Nephron progenitor cell (in vitro differentiated cells): Measurements from ENCODE around the gene DGKI.

Source experiments
- DNase-seq: peaks from one replicate; pipeline ENCODE4 v3.0.0; 2021
- H3K27ac Mint-ChIP-seq: 2 replicates; pipeline ENCODE4 v1.8.0; 2021; ENCODE audit warnings: mild to moderate bottlenecking, moderate library complexity, mixed read lengths
- H3K27me3 Mint-ChIP-seq: 2 replicates; pipeline ENCODE4 v1.8.0; 2021; ENCODE audit warnings: mild to moderate bottlenecking, low read depth, mixed read lengths; ENCODE audit not compliant: poor library complexity
- H3K36me3 Mint-ChIP-seq: 2 replicates; pipeline ENCODE4 v1.8.0; 2021; ENCODE audit warnings: low read depth, mixed read lengths
- H3K4me1 Mint-ChIP-seq: 2 replicates; pipeline ENCODE4 v1.8.0; 2021; ENCODE audit warnings: mixed read lengths
- H3K4me3 Mint-ChIP-seq: 2 replicates; pipeline ENCODE4 v1.8.0; 2021; ENCODE audit warnings: mild to moderate bottlenecking, moderate library complexity, mixed read lengths
- H3K9me3 Mint-ChIP-seq: 2 replicates; pipeline ENCODE4 v1.8.0; 2021; ENCODE audit warnings: mild to moderate bottlenecking, moderate library complexity, mixed read lengths
- CTCF ChIP-seq: fragments of 200-600 bp; sonication (generic); IDR thresholded peaks from 2 replicates; pipeline ENCODE4 v1.5.0; 2021; ENCODE audit warnings: antibody characterized with exemption

DGKI gene

DNA sequence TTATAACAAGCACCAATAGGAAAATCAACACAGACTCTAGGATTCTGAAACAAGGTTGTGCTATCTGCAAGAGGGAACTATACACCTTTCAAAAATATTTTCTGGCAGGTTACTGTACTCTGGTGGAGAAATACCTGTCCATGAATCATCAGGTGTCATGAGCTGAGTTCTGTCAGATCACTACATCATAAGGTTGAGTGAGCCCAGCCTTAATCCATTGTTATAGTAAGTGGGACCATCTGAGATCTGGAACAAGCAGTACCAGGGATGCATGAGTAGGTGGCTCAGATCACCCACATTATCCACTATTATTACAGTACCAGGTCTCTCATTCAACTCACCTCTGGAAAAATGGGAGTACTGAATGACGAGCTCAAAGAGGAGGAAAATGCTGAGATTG lies 212.4 kb downstream of the DGKI start:
- Mint-ChIP-seq H3K9me3 (no peaks in the 10 kb centered on the region), H3K27ac (no peak overlapping the region), H3K4me3 (no peak overlapping the region), H3K27me3 (peaks cover 4% of the 10 kb centered on the region), H3K4me1 (no peaks in the 10 kb centered on the region), H3K36me3 (no peaks in the 10 kb centered on the region)
- no peak for TF ChIP-seq CTCF
- no peak for DNase-seq

DNA sequence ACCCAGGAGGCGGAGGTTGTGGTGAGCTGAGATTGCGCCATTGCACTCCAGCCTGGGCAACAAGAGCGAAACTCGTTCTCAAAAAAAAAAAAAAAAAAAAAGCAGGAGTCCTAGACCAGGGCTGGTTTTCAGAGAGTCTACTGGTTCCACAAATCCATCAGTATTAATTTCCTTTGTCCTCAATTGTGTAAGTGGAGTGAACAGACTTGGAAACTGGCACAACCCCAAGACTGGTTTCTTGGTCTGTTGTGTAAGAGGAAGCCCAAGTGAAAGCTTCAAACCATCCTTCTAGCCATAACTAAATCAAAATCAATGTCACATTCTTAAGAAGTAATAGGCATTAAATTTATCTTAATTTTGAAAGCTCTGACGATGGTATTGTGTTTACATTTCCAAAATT lies 213.6 kb downstream of the DGKI start:
- H3K4me3 Mint-ChIP-seq, result no peak overlapping the region
- TF ChIP-seq CTCF, result no peak
- no peak for DNase-seq
- H3K4me1 Mint-ChIP-seq, result no peaks in the 10 kb centered on the region
- no peak overlapping the region for H3K27ac Mint-ChIP-seq
- no peaks in the 10 kb centered on the region for H3K36me3 Mint-ChIP-seq
- H3K27me3 Mint-ChIP-seq, result peaks cover 3% of the 10 kb centered on the region
- H3K9me3 Mint-ChIP-seq, result no peaks in the 10 kb centered on the region

GRCh38 chr7:137628216-137628615 lies 218.6 kb downstream of the DGKI start:
- Mint-ChIP-seq H3K36me3 (no peaks in the 10 kb centered on the region), H3K4me1 (no peaks in the 10 kb centered on the region), H3K4me3 (no peak overlapping the region), H3K27ac (no peak overlapping the region), H3K9me3 (peaks cover 7% of the 10 kb centered on the region), H3K27me3 (peaks cover 3% of the 10 kb centered on the region)
- no peak for TF ChIP-seq CTCF
- DNase-seq, result no peak

DNA sequence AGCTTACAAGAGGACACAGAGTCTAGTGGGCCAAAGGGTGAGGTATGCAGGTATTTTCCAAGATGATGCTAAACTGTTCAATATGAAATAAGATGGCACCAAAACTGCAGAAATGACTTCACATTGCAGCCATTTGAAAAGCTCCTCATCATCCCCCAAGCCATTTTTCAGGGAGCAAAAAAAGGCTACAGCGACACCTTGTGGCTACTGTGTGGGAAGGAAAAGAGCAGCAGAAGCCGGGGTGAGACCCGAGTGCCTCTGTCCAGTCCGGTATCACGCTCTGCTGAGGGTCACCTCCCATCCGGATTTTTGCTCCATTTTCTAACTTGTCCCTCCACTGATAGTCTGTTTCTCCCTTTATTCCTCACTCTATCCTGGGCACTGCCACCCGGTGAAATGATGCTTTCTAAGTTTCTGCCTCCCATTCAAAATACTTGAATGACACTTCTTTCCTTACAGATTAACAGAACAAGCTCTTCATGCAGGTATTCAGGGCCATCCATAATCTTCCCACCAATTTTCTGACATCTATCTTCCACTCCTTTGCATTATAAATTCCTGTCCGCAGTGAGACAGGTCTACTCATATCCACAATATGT lies 220.2 kb downstream of the DGKI start:
- no peaks in the 10 kb centered on the region for H3K36me3 Mint-ChIP-seq
- H3K27ac Mint-ChIP-seq, result no peak overlapping the region
- H3K4me3 Mint-ChIP-seq, result no peak overlapping the region
- peak; percentile 69 for DNase-seq
- TF ChIP-seq CTCF, result peak; percentile 75
- no peaks in the 10 kb centered on the region for H3K4me1 Mint-ChIP-seq
- no peaks in the 10 kb centered on the region for H3K27me3 Mint-ChIP-seq
- H3K9me3 Mint-ChIP-seq, result peaks cover 7% of the 10 kb centered on the region

- peaks cover 7% of the 10 kb centered on the region for H3K9me3 Mint-ChIP-seq
- no peaks in the 10 kb centered on the region for H3K27me3 Mint-ChIP-seq
- no peaks in the 10 kb centered on the region for H3K4me1 Mint-ChIP-seq
- H3K27ac Mint-ChIP-seq, result no peak overlapping the region
- no peak for TF ChIP-seq CTCF
- no peaks in the 10 kb centered on the region for H3K36me3 Mint-ChIP-seq
- H3K4me3 Mint-ChIP-seq, result no peak overlapping the region
- no peak for DNase-seq
Measured at GRCh38 chr7:137625197-137625596, 221.6 kb downstream of the DGKI start.

DNA sequence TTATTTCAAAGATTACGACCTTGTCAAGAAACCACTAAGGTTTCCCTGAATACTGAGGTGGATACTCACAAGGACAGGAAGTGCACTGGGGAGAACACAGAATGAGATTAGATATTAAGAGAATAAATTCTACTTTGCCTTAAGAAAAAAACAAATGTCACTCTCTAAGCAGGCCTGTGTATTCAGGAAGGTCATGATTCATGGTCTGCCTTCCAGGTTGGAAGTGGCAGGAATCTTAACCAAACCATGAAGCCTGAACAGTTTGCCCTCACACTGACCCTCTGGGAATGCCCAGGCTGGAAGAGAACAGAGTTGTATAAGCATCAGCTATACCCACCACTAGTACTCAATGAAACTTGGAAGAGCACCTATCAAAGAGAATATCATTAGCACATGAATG lies 227.6 kb downstream of the DGKI start:
- Mint-ChIP-seq H3K4me1 (no peaks in the 10 kb centered on the region), H3K27ac (no peak overlapping the region), H3K4me3 (no peak overlapping the region), H3K9me3 (no peaks in the 10 kb centered on the region), H3K27me3 (no peaks in the 10 kb centered on the region), H3K36me3 (no peaks in the 10 kb centered on the region)
- no peak for DNase-seq
- TF ChIP-seq CTCF, result no peak
